Ascending aorta (tissue), 2 donors: ENCODE measurements around the gene FITM1. TPM values are rescaled to one million over a fixed set of nuclear protein-coding genes. Genes with fewer than 3 reads are reported as not detected.

Experiments used
- DNase-seq, 2 donors: peaks; one replicate each; pipeline ENCODE4 v3.0.0-alpha.2; 2019; ENCODE audit warnings: low spot score in 2 of 2
- H3K27ac ChIP-seq, 2 donors: fragments of 200-600 bp; sonication (generic); one replicate each; pipeline ENCODE4 v1.5.1; 2016 to 2017; ENCODE audit warnings: mild to moderate bottlenecking in 1 of 2
- H3K27me3 ChIP-seq: fragments of 200-600 bp; sonication (generic); one replicate; pipeline ENCODE4 v1.5.1; 2017
- H3K36me3 ChIP-seq, 2 donors: fragments of 200-600 bp; sonication (generic); one replicate each; pipeline ENCODE4 v1.5.1; 2016
- H3K4me1 ChIP-seq, 2 donors: fragments of 200-600 bp; sonication (generic); one replicate each; pipeline ENCODE4 v1.5.1; 2016 to 2017; ENCODE audit warnings: mild to moderate bottlenecking in 1 of 2
- H3K4me3 ChIP-seq, 2 donors: fragments of 200-600 bp; sonication (generic); one replicate each; pipeline ENCODE4 v1.5.1; 2016 to 2017; ENCODE audit warnings: mild to moderate bottlenecking in 1 of 2
- H3K9me3 ChIP-seq, 2 donors: fragments of 200-600 bp; sonication (generic); one replicate each; pipeline ENCODE4 v1.5.1; 2016
- intact Hi-C: fragments of 100-400 bp; cut with DNase I; formaldehyde crosslinking; loops from one replicate; pipeline ENCODE4 v1.15.1; 2023
- total RNA-seq: library from RNA; depleted of rRNA; stranded (reverse); fragments of >200 nt; gene quantifications from one replicate; pipeline ENCODE4 v1.1.0, GENCODE V29; 2016
- TF ChIP-seq, protein P1 (sequence below), 3 experiments: fragments of 200-600 bp in 2 of 3; fragments of 450-650 bp in 1 of 3; sonication (generic) in 2 of 3; IDR thresholded peaks; one replicate each; pipeline ENCODE4 v1.5.1; 2016 to 2019; ENCODE audit warnings: antibody characterized with exemption in 3 of 3, mild to moderate bottlenecking in 1 of 3, moderate library complexity in 1 of 3

FITM1 gene
- total RNA-seq, 1 donor from 2014 or later: not detected

- H3K36me3 ChIP-seq: peaks cover 54 to 56% of the 10 kb centered on the region in 2 donors
- DNase-seq: no peak
- intact Hi-C loops: no loop called here
These were observed 6.7 kb upstream of the FITM1 start for GRCh38 chr14:24123424-24124417.

DNA sequence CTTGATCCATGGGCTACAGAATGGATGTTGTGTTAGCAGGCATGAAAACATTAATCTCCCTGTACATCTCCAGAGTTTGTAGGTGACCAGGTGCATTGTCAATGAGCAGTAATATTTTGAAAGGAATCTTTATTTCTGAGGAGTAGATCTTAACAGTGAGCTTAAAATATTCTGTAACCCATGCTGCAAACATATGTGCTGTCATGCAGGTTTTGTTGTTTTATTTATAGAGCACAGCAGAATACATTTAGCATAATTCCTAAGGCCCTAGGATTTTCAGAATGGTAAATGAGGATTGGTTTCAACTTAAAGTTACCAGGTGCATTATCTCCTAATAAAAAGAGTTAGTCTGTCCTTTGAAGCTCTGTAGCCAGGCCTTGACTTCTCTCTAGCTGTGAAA, 3.5 kb upstream of the FITM1 start:
- H3K4me3 ChIP-seq: no peak overlapping the region
- intact Hi-C loops: no loop called here
- no peak overlapping the region for H3K27ac ChIP-seq
- H3K9me3 ChIP-seq: no peaks in the 10 kb centered on the region
- no peaks in the 10 kb centered on the region for H3K27me3 ChIP-seq
- peaks cover 22 to 25% of the 10 kb centered on the region in 2 donors for H3K36me3 ChIP-seq
- H3K4me1 ChIP-seq: no peaks in the 10 kb centered on the region
- DNase-seq: no peak
- TF ChIP-seq, protein P1, sequence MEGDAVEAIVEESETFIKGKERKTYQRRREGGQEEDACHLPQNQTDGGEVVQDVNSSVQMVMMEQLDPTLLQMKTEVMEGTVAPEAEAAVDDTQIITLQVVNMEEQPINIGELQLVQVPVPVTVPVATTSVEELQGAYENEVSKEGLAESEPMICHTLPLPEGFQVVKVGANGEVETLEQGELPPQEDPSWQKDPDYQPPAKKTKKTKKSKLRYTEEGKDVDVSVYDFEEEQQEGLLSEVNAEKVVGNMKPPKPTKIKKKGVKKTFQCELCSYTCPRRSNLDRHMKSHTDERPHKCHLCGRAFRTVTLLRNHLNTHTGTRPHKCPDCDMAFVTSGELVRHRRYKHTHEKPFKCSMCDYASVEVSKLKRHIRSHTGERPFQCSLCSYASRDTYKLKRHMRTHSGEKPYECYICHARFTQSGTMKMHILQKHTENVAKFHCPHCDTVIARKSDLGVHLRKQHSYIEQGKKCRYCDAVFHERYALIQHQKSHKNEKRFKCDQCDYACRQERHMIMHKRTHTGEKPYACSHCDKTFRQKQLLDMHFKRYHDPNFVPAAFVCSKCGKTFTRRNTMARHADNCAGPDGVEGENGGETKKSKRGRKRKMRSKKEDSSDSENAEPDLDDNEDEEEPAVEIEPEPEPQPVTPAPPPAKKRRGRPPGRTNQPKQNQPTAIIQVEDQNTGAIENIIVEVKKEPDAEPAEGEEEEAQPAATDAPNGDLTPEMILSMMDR (IDR thresholded peaks at IDR 0.05): no peak

More at GRCh38 chr14:24123424-24124417, 6.7 kb upstream of the FITM1 start:
- TF ChIP-seq, protein P1 (IDR thresholded peaks at IDR 0.05): no peak
- Histone ChIP-seq H3K27me3 (no peaks in the 10 kb centered on the region), H3K4me1 (no peaks in the 10 kb centered on the region), H3K27ac (no peak overlapping the region), H3K4me3 (no peak overlapping the region), H3K9me3 (no peaks in the 10 kb centered on the region)

GRCh38 chr14:24127673-24128072, 2.8 kb upstream of the FITM1 start:
- peaks cover 14 to 18% of the 10 kb centered on the region in 2 donors for H3K36me3 ChIP-seq
- H3K9me3 ChIP-seq: no peaks in the 10 kb centered on the region
- no peak overlapping the region for H3K27ac ChIP-seq
- no peak overlapping the region for H3K4me3 ChIP-seq
- H3K27me3 ChIP-seq: no peaks in the 10 kb centered on the region
- no peaks in the 10 kb centered on the region for H3K4me1 ChIP-seq
- no peak for DNase-seq
- intact Hi-C loops: no loop called here
- TF ChIP-seq, protein P1 (IDR thresholded peaks at IDR 0.05): no peak

DNA sequence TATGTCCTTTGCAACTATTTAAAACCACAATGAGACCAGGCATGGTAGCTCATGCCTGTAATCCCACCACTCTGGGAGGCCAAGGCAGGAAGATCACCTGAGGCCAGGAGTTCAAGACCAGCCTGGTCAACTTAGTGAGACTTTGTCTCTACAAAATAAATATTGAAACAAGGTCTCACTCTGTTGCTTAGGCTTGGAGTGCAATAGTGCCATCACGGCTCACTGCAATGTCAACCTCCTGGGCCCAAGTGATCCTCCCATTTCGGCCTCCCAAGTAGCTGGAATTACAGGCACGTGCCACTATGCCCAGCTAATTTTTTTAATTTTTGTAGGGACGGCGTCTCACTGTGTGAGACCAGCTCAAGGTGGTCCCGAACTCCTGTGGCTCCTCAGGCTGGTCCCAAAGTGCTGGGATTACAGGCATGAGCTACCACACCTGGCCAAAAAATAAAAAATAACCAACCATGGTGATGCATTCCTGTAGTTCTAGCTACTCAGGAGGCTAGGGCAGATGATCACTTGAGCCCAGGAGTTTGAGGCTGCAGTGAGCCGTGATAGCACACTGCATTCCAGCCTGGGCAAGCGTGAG, 955 bp upstream of the FITM1 start:
- no peak for DNase-seq
- Histone ChIP-seq H3K9me3 (no peaks in the 10 kb centered on the region), H3K27ac (no peak overlapping the region), H3K27me3 (no peaks in the 10 kb centered on the region), H3K4me3 (no peak overlapping the region), H3K4me1 (no peaks in the 10 kb centered on the region), H3K36me3 (no peaks in the 10 kb centered on the region)
- TF ChIP-seq, protein P1 (IDR thresholded peaks at IDR 0.05): no peak
- intact Hi-C loops: no loop called here

DNA sequence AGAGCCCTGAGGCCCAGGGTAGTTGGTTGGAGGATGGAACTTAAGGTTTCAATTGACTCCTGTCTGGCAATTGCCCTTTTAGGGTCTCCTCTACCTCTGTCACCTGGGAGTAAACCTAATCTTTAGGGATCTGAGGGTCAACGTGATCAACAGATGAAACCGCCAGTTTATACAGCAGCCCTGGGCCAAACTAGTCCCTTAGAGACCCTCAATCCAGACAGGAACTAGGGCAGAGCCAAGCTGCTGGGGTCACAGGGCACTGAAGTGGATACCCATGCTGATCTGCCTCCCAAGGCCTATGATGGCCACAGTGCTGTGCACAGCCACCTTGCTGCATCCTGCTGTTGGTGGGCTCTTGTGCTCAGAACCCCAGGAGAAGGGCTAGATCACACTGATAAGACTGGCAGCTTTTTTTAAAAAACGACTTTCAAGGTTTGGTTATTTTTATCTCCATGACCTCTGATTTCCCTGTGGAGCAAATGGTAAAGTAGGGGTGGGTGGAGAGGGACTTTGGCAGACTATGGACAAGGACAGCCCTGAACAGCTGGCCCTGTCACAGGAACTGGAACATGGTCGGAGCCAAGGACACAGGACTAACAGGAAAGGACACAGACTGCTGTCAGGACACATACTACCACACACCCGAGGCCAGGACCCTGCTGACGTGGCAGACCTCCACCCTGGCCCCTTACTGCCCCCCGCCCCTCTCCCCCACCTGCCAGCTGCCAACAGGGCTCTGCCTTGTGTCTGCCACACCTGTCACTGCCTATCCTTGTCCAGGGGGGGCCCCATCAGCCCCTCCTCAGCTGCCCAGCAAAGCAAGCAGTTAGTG, 474 bp downstream of the FITM1 start:
- no peaks in the 10 kb centered on the region for H3K27me3 ChIP-seq
- no peaks in the 10 kb centered on the region for H3K36me3 ChIP-seq
- H3K27ac ChIP-seq: no peak overlapping the region
- no peak overlapping the region for H3K4me3 ChIP-seq
- TF ChIP-seq, protein P1 (IDR thresholded peaks at IDR 0.05): no peak
- no peak for DNase-seq
- H3K9me3 ChIP-seq: no peaks in the 10 kb centered on the region
- H3K4me1 ChIP-seq: peaks cover 0 to 4% of the 10 kb centered on the region in 2 donors
- intact Hi-C loops: no loop called here
